C1 segment of cervical spinal cord (tissue), 14 donors: ENCODE data around the gene JPH3.
A peak's percentile ranks its signal among the peaks of the same experiment; 100 is the strongest.

Source experiments
- DNase-seq, 14 donors: peaks; one replicate each; lab custom pipeline; 2025; lab: John Stamatoyannopoulos, UW

Gene JPH3

DNA sequence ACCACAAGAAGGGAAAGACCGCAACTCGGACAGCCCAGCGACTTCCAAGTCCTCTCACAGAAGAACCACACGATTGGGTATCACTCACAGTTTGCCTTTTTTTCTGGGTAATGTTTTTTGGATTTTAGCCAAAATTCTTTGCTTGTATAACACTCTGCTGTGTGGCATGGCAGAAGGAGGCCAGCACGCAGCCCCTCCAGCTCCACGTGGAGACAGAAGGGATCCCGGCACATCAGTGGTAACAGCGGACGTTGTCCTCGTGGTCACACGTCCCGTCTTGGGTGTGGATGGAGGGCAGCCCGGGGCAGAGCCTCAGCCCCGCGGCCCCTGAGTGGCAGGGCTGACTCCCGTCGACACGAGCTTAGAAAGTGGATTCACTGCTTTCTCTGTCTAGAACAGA is 94.4 kb downstream of the JPH3 start:
- no peak for DNase-seq

DNA sequence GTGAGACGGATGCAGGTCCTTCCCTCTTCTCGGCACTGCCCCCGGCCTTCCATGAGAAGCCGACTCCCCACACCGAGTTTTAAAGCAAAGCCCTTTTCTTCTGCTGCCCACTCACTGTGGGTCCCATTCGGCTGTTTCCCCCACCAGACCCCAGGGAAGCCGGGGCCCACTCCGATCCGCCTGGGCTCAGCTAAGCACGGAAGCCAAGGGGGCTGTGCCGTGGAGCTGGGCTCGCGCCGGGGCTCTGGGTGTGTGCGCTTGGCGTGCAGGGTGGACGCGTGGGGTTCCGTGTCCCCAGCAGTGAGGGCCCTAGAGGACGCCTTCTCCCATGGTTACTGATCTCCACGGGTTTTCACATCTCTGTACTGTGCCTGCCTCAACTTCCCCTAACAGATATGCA is 94.9 kb downstream of the JPH3 start:
- DNase-seq, result no peak

- DNase-seq, result no peak
Measured at GRCh38 chr16:87697792-87698191, 95.5 kb downstream of the JPH3 start.

- DNase-seq, result no peak
Measured at GRCh38 chr16:87698241-87698640, 95.9 kb downstream of the JPH3 start.

DNA sequence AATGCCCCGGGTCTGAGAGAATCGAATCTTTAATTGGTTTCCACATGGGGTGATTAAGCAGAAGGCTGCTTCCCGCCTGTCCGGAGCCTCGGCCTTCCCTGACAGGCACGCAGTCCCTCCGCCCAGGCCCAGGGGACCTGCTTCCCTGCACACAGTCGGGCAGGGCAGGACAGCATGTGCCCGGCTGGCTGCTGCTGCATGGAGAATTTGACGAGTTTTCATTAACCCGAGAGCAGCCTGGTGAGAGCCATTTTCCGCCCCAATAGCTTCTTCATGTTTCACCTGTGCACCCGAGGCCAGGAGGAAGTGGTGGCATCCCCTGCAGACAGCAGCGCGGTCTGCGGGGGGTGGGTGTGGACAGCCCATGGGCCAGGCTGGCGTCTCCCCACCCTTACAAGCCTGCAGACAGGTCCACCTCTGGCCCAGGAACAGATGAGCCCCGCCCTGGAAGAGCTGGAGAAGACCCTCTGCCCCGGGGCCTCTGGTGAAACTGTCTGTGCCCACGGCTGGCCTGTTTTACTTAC is 96.4 kb downstream of the JPH3 start:
- no peak for DNase-seq

DNA sequence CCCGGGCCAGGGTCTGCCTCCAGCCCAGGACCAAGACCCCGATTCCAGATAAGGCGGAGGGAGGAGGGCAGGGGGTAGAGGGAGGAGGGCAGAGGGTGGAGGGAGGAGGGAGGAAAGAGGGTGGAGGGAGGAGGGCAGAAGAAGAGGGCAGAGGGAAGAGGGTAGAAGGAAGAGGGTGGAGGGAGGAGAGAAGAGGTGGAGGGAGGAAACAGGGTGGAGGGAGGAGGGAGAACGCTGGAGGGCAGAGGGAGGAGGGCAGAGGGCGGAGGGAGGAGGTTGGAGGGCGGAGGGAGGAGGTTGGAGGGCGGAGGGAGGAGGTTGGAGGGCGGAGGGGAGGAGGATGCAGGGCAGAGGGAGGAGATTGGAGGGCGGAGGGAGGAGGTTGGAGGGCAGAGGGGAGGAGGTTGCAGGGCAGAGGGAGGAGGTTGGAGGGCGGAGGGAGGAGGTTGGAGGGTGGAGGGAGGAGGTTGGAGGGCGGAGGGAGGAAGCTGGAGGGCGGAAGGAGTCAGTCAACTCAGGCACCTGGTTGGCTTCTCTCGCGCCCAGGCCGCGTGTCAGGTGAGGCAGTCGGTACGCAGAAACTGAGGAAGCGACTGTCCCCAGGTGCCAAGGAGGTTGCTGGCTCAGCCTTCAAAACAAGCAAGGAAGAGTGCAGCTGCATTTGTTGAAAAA is 98.2 kb downstream of the JPH3 start:
- DNase-seq, result no peak

GRCh38 chr16:87701078-87701460 is 98.8 kb downstream of the JPH3 start:
- DNase-seq, result no peak

DNA sequence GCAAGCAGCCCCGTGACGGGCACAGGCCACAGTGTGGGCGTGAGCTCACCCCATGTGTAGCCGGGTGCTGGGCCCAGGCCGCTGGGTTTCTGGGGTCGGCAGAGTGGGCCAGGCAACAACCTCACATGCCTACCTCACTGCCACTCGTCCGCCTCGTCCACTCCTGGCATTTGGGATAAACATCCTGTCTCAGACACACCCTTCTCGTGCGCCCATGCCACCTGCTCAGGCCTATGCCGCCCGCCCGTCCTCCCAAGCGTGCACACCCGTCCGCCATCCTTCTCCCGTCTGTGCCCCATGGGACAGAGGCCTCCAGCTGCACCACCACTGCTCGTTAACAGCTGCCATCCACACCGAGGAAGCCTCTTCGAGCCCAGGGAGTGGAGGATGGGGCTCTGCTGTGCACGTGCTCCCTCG is 99.2 kb downstream of the JPH3 start:
- no peak for DNase-seq

DNA sequence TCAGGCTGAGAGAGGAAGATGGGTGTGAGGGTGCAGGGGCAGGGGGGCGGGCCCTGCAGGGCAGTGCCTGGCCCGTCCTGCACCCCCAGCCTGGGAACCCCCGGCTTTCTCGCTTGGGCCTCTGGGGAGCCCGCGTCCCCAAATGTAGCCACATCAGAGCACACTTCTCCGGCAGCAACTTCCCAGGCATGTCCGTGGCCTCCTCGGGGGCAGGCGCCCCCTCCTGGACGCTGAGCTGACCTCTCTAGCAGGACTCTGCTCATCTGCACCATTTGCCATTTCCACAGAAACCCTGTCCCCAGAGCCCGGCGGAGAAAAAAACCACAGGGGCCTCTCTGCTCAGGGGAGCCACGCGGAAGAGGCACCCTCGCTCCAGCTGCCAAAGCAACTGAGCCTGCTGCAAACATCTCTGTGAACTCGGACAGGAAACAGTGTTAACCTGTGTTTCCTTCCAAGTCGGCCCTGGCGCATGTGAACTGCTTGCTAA is 100.1 kb downstream of the JPH3 start:
- DNase-seq, result peak in 1 of 14 donors; percentile 14

GRCh38 chr16:87703071-87703470 is 100.8 kb downstream of the JPH3 start:
- no peak for DNase-seq

DNA sequence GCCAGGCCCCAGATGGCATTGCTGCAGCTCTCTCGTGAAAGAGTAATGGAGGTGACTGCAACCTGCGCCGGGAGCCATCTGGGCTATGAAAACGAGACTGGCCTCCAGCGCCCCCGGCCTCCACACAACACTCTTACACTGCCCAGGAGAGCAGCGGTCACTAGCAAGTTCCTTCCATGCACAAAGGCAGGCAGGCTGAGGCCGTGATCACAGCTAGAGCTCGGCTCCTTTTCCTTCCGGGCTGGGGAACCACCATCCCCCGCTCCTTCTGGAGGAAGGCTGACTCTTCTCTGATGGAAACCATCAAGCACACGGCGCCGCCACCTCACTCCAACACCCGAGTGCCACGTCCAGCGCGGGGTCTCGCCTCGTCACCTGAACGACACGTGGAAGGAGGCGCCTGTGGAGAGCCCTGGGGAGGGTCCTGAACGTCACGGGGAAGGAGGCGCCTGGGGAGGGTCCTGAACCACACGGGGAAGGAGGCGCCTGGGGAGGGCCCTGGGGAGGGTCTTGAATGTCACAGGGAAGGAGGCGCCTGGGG is 101.6 kb downstream of the JPH3 start:
- peak in 1 of 14 donors; percentile 15 for DNase-seq

- DNase-seq, result peak in 11 of 14 donors; percentile 12 to 75 (median 38)
Measured at GRCh38 chr16:87704754-87705353, 102.5 kb downstream of the JPH3 start.

DNA sequence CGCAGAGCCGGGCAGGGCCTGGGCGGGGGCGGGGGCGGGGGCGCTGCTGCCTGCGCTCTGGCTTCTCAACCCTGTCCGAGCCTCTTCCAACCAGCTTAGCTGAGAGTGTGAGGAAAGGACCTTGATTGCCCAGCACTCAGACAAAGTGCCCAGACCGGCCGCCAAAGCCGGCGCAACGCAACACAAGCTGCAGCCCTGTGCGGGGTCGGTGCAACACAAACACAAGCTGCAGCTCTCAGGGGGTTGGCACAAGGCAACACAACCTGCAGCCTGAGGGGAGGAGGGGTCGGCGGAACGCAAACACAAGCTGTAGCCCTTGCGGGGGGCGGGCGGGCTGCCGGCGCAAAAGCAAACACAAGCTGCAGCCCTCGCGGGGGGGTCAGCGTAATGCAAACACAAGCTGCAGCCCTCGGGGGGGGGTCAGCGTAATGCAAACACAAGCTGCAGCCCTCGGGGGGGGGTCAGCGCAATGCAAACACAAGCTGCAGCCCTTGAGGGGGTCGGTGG is 103.5 kb downstream of the JPH3 start:
- peak in 8 of 14 donors; percentile 8 to 47 (median 17) for DNase-seq

GRCh38 chr16:87706278-87707000 is 104.1 kb downstream of the JPH3 start:
- peak in 1 of 14 donors; percentile 34 for DNase-seq

GRCh38 chr16:87707097-87707496 is 104.8 kb downstream of the JPH3 start:
- peak in 1 of 14 donors; percentile 20 for DNase-seq

- no peak for DNase-seq
Measured at GRCh38 chr16:87707714-87708580, 105.6 kb downstream of the JPH3 start.

GRCh38 chr16:87708881-87709638 is 106.8 kb downstream of the JPH3 start:
- DNase-seq, result no peak

- DNase-seq, result no peak
Measured at GRCh38 chr16:87709677-87710076, 107.4 kb downstream of the JPH3 start.

DNA sequence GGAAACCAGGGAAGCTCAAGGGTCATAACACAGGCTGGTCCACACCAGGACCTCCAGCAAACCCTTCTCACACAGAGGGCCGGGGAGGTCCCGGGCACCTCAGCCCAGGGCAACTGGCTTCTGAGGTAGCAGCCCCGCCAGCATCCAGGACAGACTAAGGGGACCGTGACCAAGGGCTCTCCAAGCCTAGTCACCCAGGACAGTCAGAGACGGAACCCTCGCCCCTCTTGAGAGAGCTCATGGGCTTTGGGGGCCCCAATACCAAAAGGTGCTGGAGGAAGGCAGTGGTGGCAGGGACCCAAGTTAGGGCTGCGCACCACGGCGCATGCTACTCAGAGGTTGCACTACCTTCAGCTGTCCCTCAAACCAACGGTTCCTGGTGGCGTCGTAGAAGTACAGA is 108.6 kb downstream of the JPH3 start:
- DNase-seq, result no peak

- no peak for DNase-seq
Measured at GRCh38 chr16:87712184-87712762, 110.0 kb downstream of the JPH3 start.
